GM18951 (cell line): ENCODE data around the gene OR5D13.

Experiments
- POLR2A ChIP-seq: IDR thresholded peaks from 4 replicates; pipeline ENCODE4 v1.6.1; 2011; ENCODE audit warnings: mild to moderate bottlenecking; ENCODE audit not compliant: insufficient read length, insufficient read depth; ENCODE audit errors: extremely low read depth
- in situ Hi-C: fragments of 300-500 bp; cut with MboI; formaldehyde crosslinking; loops from one replicate; pipeline ENCODE4 v1.12.0; 2022; ENCODE audit warnings: low sequenced_read_pairs, mixed read lengths, inconsistent platforms; ENCODE audit not compliant: unreplicated experiment

OR5D13 gene

GRCh38 chr11:55773138-55773537 lies at the start of gene OR5D13:
TSS of gene OR5D13 (plus strand) at chr11:55773438. CDS start at chr11:55773438, 0 bp downstream.
- no peak for TF ChIP-seq POLR2A
- in situ Hi-C loops = no loop called here

GRCh38 chr11:55726715-55727324 lies 46.4 kb upstream of the OR5D13 start:
- in situ Hi-C loops = no loop called here
- no peak for TF ChIP-seq POLR2A

GRCh38 chr11:55732936-55733335 lies 40.3 kb upstream of the OR5D13 start:
- in situ Hi-C loops = no loop called here
- no peak for TF ChIP-seq POLR2A

- in situ Hi-C loops = no loop called here
- no peak for TF ChIP-seq POLR2A
Measured at GRCh38 chr11:55791606-55792005, 18.4 kb downstream of the OR5D13 start.

GRCh38 chr11:55793321-55793720 lies 20.1 kb downstream of the OR5D13 start:
- in situ Hi-C loops = no loop called here
- TF ChIP-seq POLR2A = no peak

GRCh38 chr11:55795256-55795655 lies 22.0 kb downstream of the OR5D13 start, which contains the start of gene OR5D14:
TSS of gene OR5D14 (plus strand) at chr11:55795556. CDS start at chr11:55795556, 0 bp downstream.
- in situ Hi-C loops = no loop called here
- no peak for TF ChIP-seq POLR2A

GRCh38 chr11:55806248-55806647 lies 33.0 kb downstream of the OR5D13 start:
- TF ChIP-seq POLR2A = no peak
- in situ Hi-C loops = no loop called here

GRCh38 chr11:55811067-55811466 lies 37.8 kb downstream of the OR5D13 start, which contains the start of gene OR5L1:
TSS of gene OR5L1 (plus strand) at chr11:55811367. CDS start at chr11:55811467, 100 bp downstream.
- in situ Hi-C loops = no loop called here
- no peak for TF ChIP-seq POLR2A

GRCh38 chr11:55819330-55819729 lies 46.1 kb downstream of the OR5D13 start, which contains the start of gene OR5D18:
TSS of gene OR5D18 (plus strand) at chr11:55819630. CDS start at chr11:55819630, 0 bp downstream.
- TF ChIP-seq POLR2A = no peak
- in situ Hi-C loops = no loop called here
